ENCODE results near the gene NTNG2.
"Not testable (repeated sequence)": the region's sequence is repeated elsewhere in the genome, so short reads cannot be mapped to it uniquely, and the experiment has no call there.

DNA sequence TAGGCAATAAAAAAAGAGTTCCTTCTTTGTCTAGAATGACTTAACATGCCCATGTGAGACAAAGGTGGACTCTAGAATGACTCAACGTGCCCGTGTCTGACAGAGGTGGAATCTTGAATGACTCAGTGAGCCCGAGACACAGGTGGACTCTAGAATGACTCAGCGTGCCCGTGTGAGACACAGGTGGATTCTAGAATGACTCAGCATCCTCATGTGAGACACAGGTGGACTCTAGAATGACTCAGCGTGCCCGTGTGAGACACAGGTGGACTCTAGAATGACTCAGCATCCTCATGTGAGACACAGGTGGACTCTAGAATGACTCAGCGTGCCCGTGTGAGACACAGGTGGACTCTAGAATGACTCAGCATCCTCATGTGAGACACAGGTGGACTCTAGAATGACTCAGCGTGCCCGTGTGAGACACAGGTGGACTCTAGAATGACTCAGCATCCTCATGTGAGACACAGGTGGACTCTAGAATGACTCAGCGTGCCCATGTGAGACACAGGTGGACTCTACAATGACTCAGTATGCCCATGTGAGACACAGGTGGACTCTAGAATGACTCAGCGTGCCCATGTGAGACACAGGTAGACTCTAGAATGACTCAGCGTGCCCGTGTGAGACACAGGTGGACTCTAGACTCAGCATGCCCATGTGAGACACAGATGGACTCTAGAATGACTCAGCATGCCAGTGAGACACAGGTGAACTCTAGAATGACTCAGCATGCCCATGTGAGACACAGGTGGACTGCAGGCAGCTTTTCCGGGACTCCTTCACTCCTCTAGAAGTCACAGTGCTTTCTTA is 108.1 kb downstream of the NTNG2 start:
- TF ChIP-seq POLR2A (IDR thresholded peaks at IDR 0.05), result not testable (repeated sequence)
- TF ChIP-seq, protein P1, sequence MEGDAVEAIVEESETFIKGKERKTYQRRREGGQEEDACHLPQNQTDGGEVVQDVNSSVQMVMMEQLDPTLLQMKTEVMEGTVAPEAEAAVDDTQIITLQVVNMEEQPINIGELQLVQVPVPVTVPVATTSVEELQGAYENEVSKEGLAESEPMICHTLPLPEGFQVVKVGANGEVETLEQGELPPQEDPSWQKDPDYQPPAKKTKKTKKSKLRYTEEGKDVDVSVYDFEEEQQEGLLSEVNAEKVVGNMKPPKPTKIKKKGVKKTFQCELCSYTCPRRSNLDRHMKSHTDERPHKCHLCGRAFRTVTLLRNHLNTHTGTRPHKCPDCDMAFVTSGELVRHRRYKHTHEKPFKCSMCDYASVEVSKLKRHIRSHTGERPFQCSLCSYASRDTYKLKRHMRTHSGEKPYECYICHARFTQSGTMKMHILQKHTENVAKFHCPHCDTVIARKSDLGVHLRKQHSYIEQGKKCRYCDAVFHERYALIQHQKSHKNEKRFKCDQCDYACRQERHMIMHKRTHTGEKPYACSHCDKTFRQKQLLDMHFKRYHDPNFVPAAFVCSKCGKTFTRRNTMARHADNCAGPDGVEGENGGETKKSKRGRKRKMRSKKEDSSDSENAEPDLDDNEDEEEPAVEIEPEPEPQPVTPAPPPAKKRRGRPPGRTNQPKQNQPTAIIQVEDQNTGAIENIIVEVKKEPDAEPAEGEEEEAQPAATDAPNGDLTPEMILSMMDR (IDR thresholded peaks at IDR 0.05), result not testable (repeated sequence)
